ENCODE measurements around the gene SPINT4.
A peak's percentile ranks its signal among the peaks of the same experiment; 100 is the strongest.

Gene SPINT4

DNA sequence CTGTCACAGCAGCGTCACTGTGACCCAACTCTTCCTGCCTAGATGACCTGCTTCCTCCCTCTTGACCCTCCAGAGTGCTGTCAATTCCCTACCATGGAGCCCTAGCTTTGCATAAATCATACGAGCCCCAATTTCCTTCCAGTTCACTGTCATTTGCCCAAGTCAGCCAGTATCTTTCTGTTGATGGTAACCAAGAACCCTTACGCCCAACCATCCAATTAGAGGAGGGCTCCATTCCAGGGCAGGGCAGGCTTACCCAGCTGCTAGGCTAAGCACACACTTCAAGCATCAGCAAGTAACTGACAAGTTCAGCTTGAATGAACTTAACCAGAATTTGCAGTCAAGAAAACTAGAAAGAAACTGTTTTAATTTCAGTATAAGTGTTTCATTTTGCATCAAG, 43.8 kb downstream of the SPINT4 start:
- no peak for DNase-seq

- no peak for DNase-seq
These were observed 46.3 kb downstream of the SPINT4 start for GRCh38 chr20:45768479-45768878.

- peak; percentile 77 to 83 for DNase-seq
These were observed 49.1 kb downstream of the SPINT4 start for GRCh38 chr20:45771182-45771759.

- DNase-seq: no peak
These were observed 50.5 kb downstream of the SPINT4 start for GRCh38 chr20:45772693-45773092.

GRCh38 chr20:45774945-45775344, 52.8 kb downstream of the SPINT4 start:
- no peak for DNase-seq

DNA sequence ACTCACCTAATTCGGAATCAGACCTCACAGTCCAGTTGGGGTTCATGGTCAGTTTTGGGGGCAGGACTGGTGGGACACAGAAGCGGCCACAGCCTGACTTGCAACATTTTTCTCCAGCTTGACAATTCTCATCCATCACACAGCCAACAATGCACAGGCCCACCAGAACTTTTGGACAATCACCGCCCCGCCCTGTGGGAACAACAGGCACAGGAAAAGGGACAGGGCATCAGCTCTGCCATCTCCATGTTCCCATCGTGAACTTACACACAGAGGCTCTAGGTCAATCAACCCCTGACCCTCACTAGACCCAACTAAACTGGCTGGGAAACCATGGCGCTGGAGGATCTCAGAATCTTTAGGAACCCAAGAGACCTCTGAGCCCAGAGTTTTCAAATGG, 53.3 kb downstream of the SPINT4 start:
- no peak for DNase-seq

All from NCI-H446 (cell line).